ENCODE results near the gene ITGA7.

The ITGA7 gene

GRCh38 chr12:55718624-55719275, 11.0 kb upstream of the ITGA7 start:
- H2AFZ ChIP-seq = no peak overlapping the region
- H3K4me1 ChIP-seq = peaks cover 7% of the 10 kb centered on the region
- no peaks in the 10 kb centered on the region for H3K79me2 ChIP-seq
- peak overlapping the region; percentile 48 for H3K27ac ChIP-seq
- no peak overlapping the region for H3K9ac ChIP-seq
- TF ChIP-seq, protein P1, sequence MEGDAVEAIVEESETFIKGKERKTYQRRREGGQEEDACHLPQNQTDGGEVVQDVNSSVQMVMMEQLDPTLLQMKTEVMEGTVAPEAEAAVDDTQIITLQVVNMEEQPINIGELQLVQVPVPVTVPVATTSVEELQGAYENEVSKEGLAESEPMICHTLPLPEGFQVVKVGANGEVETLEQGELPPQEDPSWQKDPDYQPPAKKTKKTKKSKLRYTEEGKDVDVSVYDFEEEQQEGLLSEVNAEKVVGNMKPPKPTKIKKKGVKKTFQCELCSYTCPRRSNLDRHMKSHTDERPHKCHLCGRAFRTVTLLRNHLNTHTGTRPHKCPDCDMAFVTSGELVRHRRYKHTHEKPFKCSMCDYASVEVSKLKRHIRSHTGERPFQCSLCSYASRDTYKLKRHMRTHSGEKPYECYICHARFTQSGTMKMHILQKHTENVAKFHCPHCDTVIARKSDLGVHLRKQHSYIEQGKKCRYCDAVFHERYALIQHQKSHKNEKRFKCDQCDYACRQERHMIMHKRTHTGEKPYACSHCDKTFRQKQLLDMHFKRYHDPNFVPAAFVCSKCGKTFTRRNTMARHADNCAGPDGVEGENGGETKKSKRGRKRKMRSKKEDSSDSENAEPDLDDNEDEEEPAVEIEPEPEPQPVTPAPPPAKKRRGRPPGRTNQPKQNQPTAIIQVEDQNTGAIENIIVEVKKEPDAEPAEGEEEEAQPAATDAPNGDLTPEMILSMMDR (IDR thresholded peaks at IDR 0.05) = no peak
- H3K27me3 ChIP-seq (ENCODE audit: control insufficient read depth, insufficient read depth, low read length) = no peaks in the 10 kb centered on the region
- no peaks in the 10 kb centered on the region for H3K9me3 ChIP-seq (ENCODE audit: control insufficient read depth, low read length)
- H3K4me3 ChIP-seq (ENCODE audit: low read depth, low read length) = no peak overlapping the region
- no peaks in the 10 kb centered on the region for H3K36me3 ChIP-seq (ENCODE audit: control insufficient read depth, insufficient read depth, low read length)
- no peak overlapping the region for H3K4me2 ChIP-seq (ENCODE audit: low read length)

- Histone ChIP-seq H3K4me1 (peaks cover 7% of the 10 kb centered on the region), H3K36me3 (ENCODE audit: control insufficient read depth, insufficient read depth, low read length) (no peaks in the 10 kb centered on the region), H3K4me2 (ENCODE audit: low read length) (no peak overlapping the region), H3K9me3 (ENCODE audit: control insufficient read depth, low read length) (no peaks in the 10 kb centered on the region), H3K9ac (no peak overlapping the region), H3K4me3 (ENCODE audit: low read depth, low read length) (no peak overlapping the region), H3K27ac (peak overlapping the region; percentile 26), H3K27me3 (ENCODE audit: control insufficient read depth, insufficient read depth, low read length) (no peaks in the 10 kb centered on the region), H3K79me2 (no peaks in the 10 kb centered on the region), H2AFZ (no peak overlapping the region)
- TF ChIP-seq, protein P1 (IDR thresholded peaks at IDR 0.05) = no peak
Measured at GRCh38 chr12:55718015-55718414, 10.3 kb upstream of the ITGA7 start.

- no peaks in the 10 kb centered on the region for H3K9me3 ChIP-seq (ENCODE audit: control insufficient read depth, low read length)
- TF ChIP-seq, protein P1 (IDR thresholded peaks at IDR 0.05) = no peak
- H3K4me3 ChIP-seq (ENCODE audit: low read depth, low read length) = peak overlapping the region; percentile 72
- peaks cover 7% of the 10 kb centered on the region for H3K4me1 ChIP-seq
- no peak overlapping the region for H2AFZ ChIP-seq
- no peaks in the 10 kb centered on the region for H3K79me2 ChIP-seq
- no peaks in the 10 kb centered on the region for H3K27me3 ChIP-seq (ENCODE audit: control insufficient read depth, insufficient read depth, low read length)
- no peak overlapping the region for H3K9ac ChIP-seq
- peak overlapping the region; percentile 94 for H3K4me2 ChIP-seq (ENCODE audit: low read length)
- no peaks in the 10 kb centered on the region for H3K36me3 ChIP-seq (ENCODE audit: control insufficient read depth, insufficient read depth, low read length)
- peak overlapping the region; percentile 26 for H3K27ac ChIP-seq
Measured at GRCh38 chr12:55717011-55718007, 9.6 kb upstream of the ITGA7 start.

- H3K27me3 ChIP-seq (ENCODE audit: control insufficient read depth, insufficient read depth, low read length) = no peaks in the 10 kb centered on the region
- H3K27ac ChIP-seq = peak overlapping the region; percentile 90
- TF ChIP-seq, protein P1 (IDR thresholded peaks at IDR 0.05) = no peak
Measured at GRCh38 chr12:55716582-55716957, 8.9 kb upstream of the ITGA7 start.

More at GRCh38 chr12:55716582-55716957, 8.9 kb upstream of the ITGA7 start:
- no peaks in the 10 kb centered on the region for H3K9me3 ChIP-seq (ENCODE audit: control insufficient read depth, low read length)
- no peaks in the 10 kb centered on the region for H3K79me2 ChIP-seq
- H3K4me3 ChIP-seq (ENCODE audit: low read depth, low read length) = peak overlapping the region; percentile 72
- peak overlapping the region; percentile 94 for H3K4me2 ChIP-seq (ENCODE audit: low read length)
- no peak overlapping the region for H3K9ac ChIP-seq
- H3K36me3 ChIP-seq (ENCODE audit: control insufficient read depth, insufficient read depth, low read length) = no peaks in the 10 kb centered on the region
- H2AFZ ChIP-seq = peak overlapping the region; percentile 96
- H3K4me1 ChIP-seq = peaks cover 7% of the 10 kb centered on the region
